Measurements from ENCODE around the gene PTPRN2. TPM values are rescaled to one million over a fixed set of nuclear protein-coding genes. Genes with fewer than 3 reads are reported as not detected.

PTPRN2 gene
- total RNA-seq, 3 donors from 2014 or later = 0.43 to 0.66 (median 0.63) TPM

DNA sequence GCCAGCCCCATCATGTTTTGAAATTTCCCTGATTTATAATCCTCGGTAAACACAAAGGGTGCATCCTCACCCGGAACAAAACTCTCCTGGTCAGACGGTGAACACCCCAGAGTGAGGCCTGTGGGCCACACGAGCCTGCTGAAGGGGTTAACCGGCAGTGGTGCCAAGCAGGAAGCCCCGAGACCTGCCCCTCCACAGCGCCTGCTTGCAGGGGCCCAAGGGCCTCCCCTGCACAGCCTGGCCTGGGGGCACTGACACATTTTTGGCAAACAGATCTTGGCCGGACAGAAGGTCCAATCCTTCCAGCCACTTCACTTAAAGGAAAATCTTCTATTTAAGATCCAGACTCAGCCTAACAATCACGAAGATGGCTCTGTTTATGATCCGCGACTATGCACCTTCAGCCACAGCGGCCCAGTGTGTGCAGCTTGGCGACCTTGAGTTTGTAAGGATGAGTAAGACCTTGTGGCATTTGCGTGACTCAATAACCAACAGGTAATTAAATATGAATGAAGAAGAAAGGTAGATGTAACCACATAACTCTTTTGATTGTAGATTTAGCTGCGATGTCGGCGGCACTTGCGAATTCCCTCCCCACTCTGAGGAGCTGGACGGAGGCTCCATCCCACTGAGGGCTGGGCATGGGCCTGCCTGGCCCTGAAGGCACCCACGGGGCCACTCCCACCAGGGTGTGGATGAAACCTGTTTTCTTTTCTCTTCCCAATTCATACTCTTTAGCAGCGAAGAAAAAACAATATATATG lies 922.6 kb downstream of the PTPRN2 start:
- Mint-ChIP-seq H3K4me3 (no peak overlapping the region), H3K9me3 (no peaks in the 10 kb centered on the region), H3K27me3 (ENCODE audit: low read depth) (peaks cover 12% of the 10 kb centered on the region), H3K4me1 (ENCODE audit: low read depth) (peaks cover 17% of the 10 kb centered on the region), H3K36me3 (ENCODE audit: insufficient read depth) (no peaks in the 10 kb centered on the region)
- ATAC-seq = no peak
- DNase-seq = no peak

GRCh38 chr7:157664034-157664433 lies 923.6 kb downstream of the PTPRN2 start:
- ATAC-seq (no peak), DNase-seq (no peak)
- peaks cover 3% of the 10 kb centered on the region for H3K27me3 Mint-ChIP-seq (ENCODE audit: low read depth)
- H3K4me3 Mint-ChIP-seq = no peak overlapping the region
- no peaks in the 10 kb centered on the region for H3K9me3 Mint-ChIP-seq
- H3K36me3 Mint-ChIP-seq (ENCODE audit: insufficient read depth) = no peaks in the 10 kb centered on the region
- peaks cover 18% of the 10 kb centered on the region for H3K4me1 Mint-ChIP-seq (ENCODE audit: low read depth)

- peaks cover 13% of the 10 kb centered on the region for H3K4me1 Mint-ChIP-seq (ENCODE audit: low read depth)
- DNase-seq = no peak
- H3K9me3 Mint-ChIP-seq = no peaks in the 10 kb centered on the region
- no peaks in the 10 kb centered on the region for H3K27me3 Mint-ChIP-seq (ENCODE audit: low read depth)
- no peaks in the 10 kb centered on the region for H3K36me3 Mint-ChIP-seq (ENCODE audit: insufficient read depth)
- ATAC-seq = no peak
- no peak overlapping the region for H3K4me3 Mint-ChIP-seq
Measured at GRCh38 chr7:157662981-157663716, 924.5 kb downstream of the PTPRN2 start.

- Mint-ChIP-seq H3K4me1 (ENCODE audit: low read depth) (peaks cover 11% of the 10 kb centered on the region), H3K36me3 (ENCODE audit: insufficient read depth) (no peaks in the 10 kb centered on the region), H3K4me3 (no peak overlapping the region), H3K27me3 (ENCODE audit: low read depth) (no peaks in the 10 kb centered on the region), H3K9me3 (no peaks in the 10 kb centered on the region)
- ATAC-seq (no peak), DNase-seq (no peak)
Measured at GRCh38 chr7:157662110-157662791, 925.4 kb downstream of the PTPRN2 start.

DNA sequence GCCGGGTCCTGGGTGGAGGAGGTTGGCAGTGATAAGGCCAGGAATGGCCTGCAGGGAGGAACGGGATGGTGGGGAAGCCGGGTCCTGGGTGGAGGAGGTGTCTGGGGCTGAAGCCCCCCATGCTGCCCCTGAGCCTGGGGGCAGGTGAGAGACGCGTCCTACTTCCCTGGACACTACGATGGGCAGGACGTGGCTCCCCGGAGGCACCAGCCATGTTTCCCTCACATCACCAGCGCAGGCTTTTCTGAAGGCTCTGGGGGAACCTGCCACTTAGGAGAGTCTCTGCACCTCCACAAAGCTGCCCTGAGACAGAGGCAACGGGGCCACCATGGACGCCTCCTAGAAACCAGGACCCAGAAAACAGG lies 926.0 kb downstream of the PTPRN2 start:
- no peak for DNase-seq
- H3K36me3 Mint-ChIP-seq (ENCODE audit: insufficient read depth) = no peaks in the 10 kb centered on the region
- no peaks in the 10 kb centered on the region for H3K9me3 Mint-ChIP-seq
- H3K27me3 Mint-ChIP-seq (ENCODE audit: low read depth) = no peaks in the 10 kb centered on the region
- no peak overlapping the region for H3K4me3 Mint-ChIP-seq
- ATAC-seq = no peak
- peaks cover 11% of the 10 kb centered on the region for H3K4me1 Mint-ChIP-seq (ENCODE audit: low read depth)

GRCh38 chr7:157660971-157661610 lies 926.5 kb downstream of the PTPRN2 start:
- no peak for DNase-seq
- Mint-ChIP-seq H3K9me3 (no peaks in the 10 kb centered on the region), H3K4me3 (no peak overlapping the region), H3K4me1 (ENCODE audit: low read depth) (peaks cover 11% of the 10 kb centered on the region), H3K36me3 (ENCODE audit: insufficient read depth) (no peaks in the 10 kb centered on the region), H3K27me3 (ENCODE audit: low read depth) (no peaks in the 10 kb centered on the region)
- no peak for ATAC-seq

- DNase-seq = no peak
- no peak for ATAC-seq
- H3K27me3 Mint-ChIP-seq (ENCODE audit: low read depth) = no peaks in the 10 kb centered on the region
- peaks cover 11% of the 10 kb centered on the region for H3K4me1 Mint-ChIP-seq (ENCODE audit: low read depth)
- H3K36me3 Mint-ChIP-seq (ENCODE audit: insufficient read depth) = no peaks in the 10 kb centered on the region
- H3K4me3 Mint-ChIP-seq = no peak overlapping the region
- no peaks in the 10 kb centered on the region for H3K9me3 Mint-ChIP-seq
Measured at GRCh38 chr7:157658851-157659412, 928.7 kb downstream of the PTPRN2 start.

- no peak for ATAC-seq
- no peaks in the 10 kb centered on the region for H3K9me3 Mint-ChIP-seq
- no peaks in the 10 kb centered on the region for H3K36me3 Mint-ChIP-seq (ENCODE audit: insufficient read depth)
- no peak for DNase-seq
- H3K4me3 Mint-ChIP-seq = no peak overlapping the region
- H3K27me3 Mint-ChIP-seq (ENCODE audit: low read depth) = no peaks in the 10 kb centered on the region
- peaks cover 11% of the 10 kb centered on the region for H3K4me1 Mint-ChIP-seq (ENCODE audit: low read depth)
Measured at GRCh38 chr7:157657741-157658740, 929.6 kb downstream of the PTPRN2 start.

- Mint-ChIP-seq H3K4me3 (no peak overlapping the region), H3K4me1 (ENCODE audit: low read depth) (peaks cover 11% of the 10 kb centered on the region)
- no peak for ATAC-seq
Measured at GRCh38 chr7:157656195-157656769, 931.3 kb downstream of the PTPRN2 start.

GRCh38 chr7:157654350-157654749 lies 933.3 kb downstream of the PTPRN2 start:
- no peak overlapping the region for H3K4me3 Mint-ChIP-seq
- no peaks in the 10 kb centered on the region for H3K27me3 Mint-ChIP-seq (ENCODE audit: low read depth)
- no peaks in the 10 kb centered on the region for H3K36me3 Mint-ChIP-seq (ENCODE audit: insufficient read depth)
- DNase-seq (no peak), ATAC-seq (no peak)
- no peaks in the 10 kb centered on the region for H3K9me3 Mint-ChIP-seq
- H3K4me1 Mint-ChIP-seq (ENCODE audit: low read depth) = peaks cover 3% of the 10 kb centered on the region

More at GRCh38 chr7:157656195-157656769, 931.3 kb downstream of the PTPRN2 start:
- Mint-ChIP-seq H3K9me3 (no peaks in the 10 kb centered on the region), H3K36me3 (ENCODE audit: insufficient read depth) (no peaks in the 10 kb centered on the region), H3K27me3 (ENCODE audit: low read depth) (no peaks in the 10 kb centered on the region)
- no peak for DNase-seq

DNA sequence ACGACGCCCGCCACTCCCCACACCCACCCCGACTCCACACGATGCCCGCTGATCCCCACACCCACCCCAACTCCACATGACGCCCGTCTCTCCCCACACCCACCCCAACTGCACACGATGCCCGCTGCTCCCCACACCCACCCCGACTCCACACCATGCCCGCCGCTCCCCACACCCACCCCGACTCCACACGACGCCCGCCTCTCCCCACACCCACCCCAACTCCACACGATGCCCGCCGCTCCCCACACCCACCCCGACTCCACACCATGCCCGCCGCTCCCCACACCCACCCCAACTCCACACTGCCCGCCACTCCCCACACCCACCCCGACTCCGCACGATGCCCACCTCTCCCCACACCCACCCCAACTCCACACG lies 933.8 kb downstream of the PTPRN2 start:
- Mint-ChIP-seq H3K27me3 (ENCODE audit: low read depth) (no peaks in the 10 kb centered on the region), H3K9me3 (no peaks in the 10 kb centered on the region), H3K36me3 (ENCODE audit: insufficient read depth) (no peaks in the 10 kb centered on the region), H3K4me3 (no peak overlapping the region), H3K4me1 (ENCODE audit: low read depth) (peaks cover 3% of the 10 kb centered on the region)
- DNase-seq = no peak
- ATAC-seq = no peak

DNA sequence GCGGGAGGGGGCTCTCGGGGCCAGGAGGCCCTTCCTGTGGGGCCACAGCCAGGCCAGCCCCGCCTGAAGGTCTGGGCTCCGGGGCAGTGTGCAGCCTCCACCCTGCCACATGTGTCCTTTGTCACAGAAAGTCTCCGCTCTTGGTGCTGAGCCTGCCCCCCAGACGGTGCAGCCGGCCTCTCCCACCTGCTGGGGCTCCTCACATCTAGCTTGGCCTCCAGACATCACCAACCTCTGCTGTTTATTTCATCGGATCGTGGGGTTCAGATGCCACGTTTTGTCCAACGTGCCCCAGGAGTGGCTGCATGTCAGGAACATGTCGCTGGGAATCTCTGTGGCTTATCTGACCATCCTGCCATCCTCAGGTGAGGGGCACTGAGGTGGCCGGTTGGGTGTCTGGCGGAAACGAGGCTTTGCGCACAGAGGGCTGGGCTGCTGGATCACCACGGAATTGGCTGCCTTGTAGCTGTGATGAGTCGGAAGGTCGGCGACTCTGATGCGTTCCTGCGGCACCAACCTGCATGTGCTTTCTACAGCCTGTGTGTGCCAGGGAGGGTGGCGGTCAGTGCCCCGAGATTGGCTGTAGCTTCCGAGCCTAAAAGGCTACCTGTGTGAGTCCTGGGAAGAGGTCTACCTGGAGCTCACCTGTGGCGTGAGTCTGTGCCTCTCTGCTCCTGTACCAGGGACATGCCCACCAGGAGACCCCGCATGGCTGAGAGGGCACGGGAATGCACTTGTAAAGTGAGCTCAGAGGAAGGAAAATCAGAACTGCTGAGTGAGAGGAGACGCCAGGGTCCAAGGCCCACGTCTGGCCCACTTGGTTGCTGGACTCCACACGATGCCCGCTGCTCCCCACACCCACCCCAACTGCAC lies 934.4 kb downstream of the PTPRN2 start:
- H3K4me1 Mint-ChIP-seq (ENCODE audit: low read depth) = no peaks in the 10 kb centered on the region
- ATAC-seq (no peak), DNase-seq (no peak)
- H3K27me3 Mint-ChIP-seq (ENCODE audit: low read depth) = no peaks in the 10 kb centered on the region
- no peak overlapping the region for H3K4me3 Mint-ChIP-seq
- no peaks in the 10 kb centered on the region for H3K9me3 Mint-ChIP-seq
- H3K36me3 Mint-ChIP-seq (ENCODE audit: insufficient read depth) = no peaks in the 10 kb centered on the region

Data from activated T-cell treated with anti-CD3 and anti-CD28 coated beads, Interleukin-2, amount 50 U/mL, for 4 hours (primary cell).